ENCODE data around the gene FAM222B.
A peak's percentile ranks its signal among the peaks of the same experiment; 100 is the strongest.

The FAM222B gene

GRCh38 chr17:28712705-28713415, 129.7 kb downstream of the FAM222B start:
- peaks cover 3% of the 10 kb centered on the region for H3K4me1 ChIP-seq (ENCODE audit: control insufficient read depth, insufficient read depth, low read length)
- no peak overlapping the region for H3K27ac ChIP-seq (ENCODE audit: extremely low read depth, low read depth, low read length)
- H3K9me3 ChIP-seq (ENCODE audit: control insufficient read depth, insufficient read depth, low read depth, low read length) = no peaks in the 10 kb centered on the region
- peaks cover 10 to 39% of the 10 kb centered on the region in 2 experiments; a peak in 2 of 3 replicates for H3K36me3 ChIP-seq (ENCODE audit: control insufficient read depth in 2 of 2, insufficient read depth in 1 of 2, low read length in 2 of 2)
- ChIA-PET CTCF (interaction anchor here (1.1 to 2.3 kb wide), 4 partner anchors 11 to 64 kb away, joined by 3 to 6 read pairs (median 4); no protein-coding TSS in a partner anchor), POLR2A (interaction anchor here (0.6 to 2.9 kb wide), 5 partner anchors 10 to 1332 kb away, joined by 3 to 26 read pairs (median 4); partner anchors contain the start of genes BLTP2 and TLCD1)
- no peak overlapping the region for H3K4me3 ChIP-seq (ENCODE audit: low read depth, low read length)
- TF ChIP-seq ZBTB17 (tag by site-specific recombination; IDR thresholded peaks at IDR 0.05) (peak; percentile 37; the same call in 1 of the 2 replicates), ZNF600 (tag by site-specific recombination; IDR thresholded peaks at IDR 0.05) (peak; percentile 93), ZNF426 (tag by site-specific recombination; IDR thresholded peaks at IDR 0.05) (no peak), HOXA7 (CRISPR knock-in tag; IDR thresholded peaks at IDR 0.05; ENCODE audit: borderline replicate concordance) (no peak), KLF8 (tag by site-specific recombination; IDR thresholded peaks at IDR 0.05) (0 out of 2 replicates have a peak, but pooled peaks have one; percentile 13)
- TF ChIP-seq, protein P1, sequence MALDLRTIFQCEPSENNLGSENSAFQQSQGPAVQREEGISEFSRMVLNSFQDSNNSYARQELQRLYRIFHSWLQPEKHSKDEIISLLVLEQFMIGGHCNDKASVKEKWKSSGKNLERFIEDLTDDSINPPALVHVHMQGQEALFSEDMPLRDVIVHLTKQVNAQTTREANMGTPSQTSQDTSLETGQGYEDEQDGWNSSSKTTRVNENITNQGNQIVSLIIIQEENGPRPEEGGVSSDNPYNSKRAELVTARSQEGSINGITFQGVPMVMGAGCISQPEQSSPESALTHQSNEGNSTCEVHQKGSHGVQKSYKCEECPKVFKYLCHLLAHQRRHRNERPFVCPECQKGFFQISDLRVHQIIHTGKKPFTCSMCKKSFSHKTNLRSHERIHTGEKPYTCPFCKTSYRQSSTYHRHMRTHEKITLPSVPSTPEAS (tag by site-specific recombination; IDR thresholded peaks at IDR 0.05) = no peak

- no peaks in the 10 kb centered on the region for H3K9me3 ChIP-seq (ENCODE audit: control insufficient read depth, insufficient read depth, low read depth, low read length)
- peaks cover 3% of the 10 kb centered on the region for H3K4me1 ChIP-seq (ENCODE audit: control insufficient read depth, insufficient read depth, low read length)
- ChIA-PET POLR2A (interaction anchor here (0.6 to 10.5 kb wide), 5 partner anchors 8 to 1332 kb away, joined by 4 to 190 read pairs (median 26); partner anchors contain the start of genes BLTP2, RPL23A and TLCD1), CTCF (interaction anchor here (1.2 to 2.3 kb wide), 3 partner anchors 10 to 38 kb away, joined by 3 to 6 read pairs (median 6); no protein-coding TSS in a partner anchor)
- H3K4me3 ChIP-seq (ENCODE audit: low read depth, low read length) = no peak overlapping the region
- no peak overlapping the region for H3K27ac ChIP-seq (ENCODE audit: extremely low read depth, low read depth, low read length)
- H3K36me3 ChIP-seq (ENCODE audit: control insufficient read depth in 2 of 2, insufficient read depth in 1 of 2, low read length in 2 of 2) = peaks cover 10 to 39% of the 10 kb centered on the region in 2 experiments; a peak in 2 of 3 replicates
- TF ChIP-seq ELK4 (IDR thresholded peaks at IDR 0.05; ENCODE audit: borderline replicate concordance, low read depth, low read length) (no peak), ZNF571 (tag by site-specific recombination; IDR thresholded peaks at IDR 0.05) (no peak), ZNF76 (tag by site-specific recombination; IDR thresholded peaks at IDR 0.05; ENCODE audit: borderline replicate concordance, low read depth) (no peak), ZNF585B (tag by site-specific recombination; IDR thresholded peaks at IDR 0.05) (no peak), ZNF549 (tag by site-specific recombination; IDR thresholded peaks at IDR 0.05) (no peak), ZNF133 (tag by site-specific recombination; IDR thresholded peaks at IDR 0.05) (no peak), ZNF692 (tag by site-specific recombination; IDR thresholded peaks at IDR 0.05) (no peak), ZFP69B (tag by site-specific recombination; IDR thresholded peaks at IDR 0.05) (no peak), SP2 (tag by site-specific recombination; IDR thresholded peaks at IDR 0.05) (peak; percentile 30; the same call in 1 of the 2 replicates), ZNF830 (tag by site-specific recombination; IDR thresholded peaks at IDR 0.05; ENCODE audit: low read depth) (no peak), ZNF140 (tag by site-specific recombination; IDR thresholded peaks at IDR 0.05) (no peak), GLI2 (tag by site-specific recombination; IDR thresholded peaks at IDR 0.05; ENCODE audit: borderline replicate concordance, low read depth) (no peak), KLF1 (tag by site-specific recombination; IDR thresholded peaks at IDR 0.05) (peak; percentile 11; the same call in 1 of the 2 replicates), ZNF10 (tag by site-specific recombination; IDR thresholded peaks at IDR 0.05) (no peak), ZNF596 (tag by site-specific recombination; IDR thresholded peaks at IDR 0.05) (no peak), IKZF3 (tag by site-specific recombination; IDR thresholded peaks at IDR 0.05) (no peak), ZBTB7A (tag by site-specific recombination; IDR thresholded peaks at IDR 0.05; ENCODE audit: low read depth) (no peak), ZBTB8A (tag by site-specific recombination; IDR thresholded peaks at IDR 0.05) (no peak)
- TF ChIP-seq, protein P2, sequence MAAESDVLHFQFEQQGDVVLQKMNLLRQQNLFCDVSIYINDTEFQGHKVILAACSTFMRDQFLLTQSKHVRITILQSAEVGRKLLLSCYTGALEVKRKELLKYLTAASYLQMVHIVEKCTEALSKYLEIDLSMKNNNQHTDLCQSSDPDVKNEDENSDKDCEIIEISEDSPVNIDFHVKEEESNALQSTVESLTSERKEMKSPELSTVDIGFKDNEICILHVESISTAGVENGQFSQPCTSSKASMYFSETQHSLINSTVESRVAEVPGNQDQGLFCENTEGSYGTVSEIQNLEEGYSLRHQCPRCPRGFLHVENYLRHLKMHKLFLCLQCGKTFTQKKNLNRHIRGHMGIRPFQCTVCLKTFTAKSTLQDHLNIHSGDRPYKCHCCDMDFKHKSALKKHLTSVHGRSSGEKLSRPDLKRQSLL (tag by site-specific recombination; IDR thresholded peaks at IDR 0.05) = peak; percentile 71; the same call in 1 of the 2 replicates
- TF ChIP-seq, protein P3, sequence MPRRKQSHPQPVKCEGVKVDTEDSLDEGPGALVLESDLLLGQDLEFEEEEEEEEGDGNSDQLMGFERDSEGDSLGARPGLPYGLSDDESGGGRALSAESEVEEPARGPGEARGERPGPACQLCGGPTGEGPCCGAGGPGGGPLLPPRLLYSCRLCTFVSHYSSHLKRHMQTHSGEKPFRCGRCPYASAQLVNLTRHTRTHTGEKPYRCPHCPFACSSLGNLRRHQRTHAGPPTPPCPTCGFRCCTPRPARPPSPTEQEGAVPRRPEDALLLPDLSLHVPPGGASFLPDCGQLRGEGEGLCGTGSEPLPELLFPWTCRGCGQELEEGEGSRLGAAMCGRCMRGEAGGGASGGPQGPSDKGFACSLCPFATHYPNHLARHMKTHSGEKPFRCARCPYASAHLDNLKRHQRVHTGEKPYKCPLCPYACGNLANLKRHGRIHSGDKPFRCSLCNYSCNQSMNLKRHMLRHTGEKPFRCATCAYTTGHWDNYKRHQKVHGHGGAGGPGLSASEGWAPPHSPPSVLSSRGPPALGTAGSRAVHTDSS (tag by site-specific recombination; IDR thresholded peaks at IDR 0.05) = no peak
These were observed 130.4 kb downstream of the FAM222B start for GRCh38 chr17:28712032-28712704.

All from HEK293 (cell line).